ENCODE data around the gene TENM3. TPM values are rescaled to one million over a fixed set of nuclear protein-coding genes. Genes with fewer than 3 reads are reported as not detected.

TENM3 gene
- total RNA-seq, 2 donors from 2014 or later, result not detected

DNA sequence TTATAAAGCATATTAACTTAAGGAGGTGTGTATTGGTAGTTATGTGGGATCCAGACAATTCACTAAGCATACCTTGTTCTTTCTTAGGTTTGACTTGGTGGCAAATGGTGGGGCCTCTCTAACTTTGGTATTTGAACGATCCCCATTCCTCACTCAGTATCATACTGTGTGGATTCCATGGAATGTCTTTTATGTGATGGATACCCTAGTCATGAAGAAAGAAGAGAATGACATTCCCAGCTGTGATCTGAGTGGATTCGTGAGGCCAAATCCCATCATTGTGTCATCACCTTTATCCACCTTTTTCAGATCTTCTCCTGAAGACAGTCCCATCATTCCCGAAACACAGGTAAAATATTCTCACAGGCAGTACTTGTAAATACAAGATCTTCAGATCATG lies 487.6 kb downstream of the TENM3 start:
- ATAC-seq, result no peak
- Mint-ChIP-seq H3K27ac (no peak overlapping the region), H3K4me3 (no peak overlapping the region)

DNA sequence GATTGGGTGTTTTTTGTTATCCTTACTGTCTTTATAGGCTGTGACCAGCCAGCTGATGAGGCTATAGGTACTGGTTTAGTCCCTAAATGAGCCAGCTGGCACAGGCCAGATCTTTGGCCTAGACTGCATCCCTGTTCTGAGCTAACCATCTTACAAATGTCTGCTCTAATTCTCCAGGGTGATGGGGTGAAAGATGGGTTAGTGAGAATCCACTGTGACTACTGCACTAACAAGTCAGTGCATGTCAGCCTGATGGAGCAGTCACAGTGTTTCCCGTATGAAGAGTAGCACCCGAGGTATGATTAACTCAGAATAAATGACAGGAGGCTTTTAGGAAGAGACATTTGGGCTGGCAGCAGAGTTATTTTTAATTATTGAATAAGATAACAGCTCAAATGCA lies 493.0 kb downstream of the TENM3 start:
- H3K9me3 ChIP-seq (ENCODE audit: control insufficient read depth, low read length, poor library complexity, severe bottlenecking), result no peaks in the 10 kb centered on the region
- Mint-ChIP-seq H3K4me3 (no peak overlapping the region), H3K27ac (no peak overlapping the region), H3K4me1 (peaks cover 2% of the 10 kb centered on the region), H3K27me3 (peaks cover 24% of the 10 kb centered on the region), H3K36me3 (ENCODE audit: low read depth) (no peaks in the 10 kb centered on the region)
- ATAC-seq, result no peak
- DNase-seq, result no peak

More for the DNA sequence above, 487.6 kb downstream of the TENM3 start:
- peaks cover 34% of the 10 kb centered on the region for H3K27me3 Mint-ChIP-seq
- no peaks in the 10 kb centered on the region for H3K36me3 Mint-ChIP-seq (ENCODE audit: low read depth)
- H3K4me1 Mint-ChIP-seq, result no peaks in the 10 kb centered on the region
- DNase-seq, result no peak
- H3K9me3 ChIP-seq (ENCODE audit: control insufficient read depth, low read length, poor library complexity, severe bottlenecking), result no peaks in the 10 kb centered on the region

GRCh38 chr4:182738283-182739047 lies 495.3 kb downstream of the TENM3 start:
- H3K4me3 Mint-ChIP-seq, result no peak overlapping the region
- DNase-seq (no peak), ATAC-seq (no peak)
- no peaks in the 10 kb centered on the region for H3K36me3 Mint-ChIP-seq (ENCODE audit: low read depth)
- no peaks in the 10 kb centered on the region for H3K9me3 ChIP-seq (ENCODE audit: control insufficient read depth, low read length, poor library complexity, severe bottlenecking)
- H3K4me1 Mint-ChIP-seq, result peaks cover 2% of the 10 kb centered on the region
- H3K27ac Mint-ChIP-seq, result no peak overlapping the region
- peaks cover 16% of the 10 kb centered on the region for H3K27me3 Mint-ChIP-seq

GRCh38 chr4:182740256-182740655 lies 497.1 kb downstream of the TENM3 start:
- no peak for ATAC-seq
- no peak for DNase-seq
- H3K4me1 Mint-ChIP-seq, result peaks cover 2% of the 10 kb centered on the region
- H3K27me3 Mint-ChIP-seq, result peaks cover 13% of the 10 kb centered on the region
- no peak overlapping the region for H3K27ac Mint-ChIP-seq
- H3K4me3 Mint-ChIP-seq, result no peak overlapping the region
- H3K9me3 ChIP-seq (ENCODE audit: control insufficient read depth, low read length, poor library complexity, severe bottlenecking), result no peaks in the 10 kb centered on the region
- H3K36me3 Mint-ChIP-seq (ENCODE audit: low read depth), result no peaks in the 10 kb centered on the region

GRCh38 chr4:182741054-182741453 lies 497.9 kb downstream of the TENM3 start:
- DNase-seq (no peak), ATAC-seq (no peak)
- no peaks in the 10 kb centered on the region for H3K9me3 ChIP-seq (ENCODE audit: control insufficient read depth, low read length, poor library complexity, severe bottlenecking)
- H3K27me3 Mint-ChIP-seq, result peaks cover 11% of the 10 kb centered on the region
- no peaks in the 10 kb centered on the region for H3K36me3 Mint-ChIP-seq (ENCODE audit: low read depth)
- no peak overlapping the region for H3K4me3 Mint-ChIP-seq
- no peak overlapping the region for H3K27ac Mint-ChIP-seq
- peaks cover 2% of the 10 kb centered on the region for H3K4me1 Mint-ChIP-seq

DNA sequence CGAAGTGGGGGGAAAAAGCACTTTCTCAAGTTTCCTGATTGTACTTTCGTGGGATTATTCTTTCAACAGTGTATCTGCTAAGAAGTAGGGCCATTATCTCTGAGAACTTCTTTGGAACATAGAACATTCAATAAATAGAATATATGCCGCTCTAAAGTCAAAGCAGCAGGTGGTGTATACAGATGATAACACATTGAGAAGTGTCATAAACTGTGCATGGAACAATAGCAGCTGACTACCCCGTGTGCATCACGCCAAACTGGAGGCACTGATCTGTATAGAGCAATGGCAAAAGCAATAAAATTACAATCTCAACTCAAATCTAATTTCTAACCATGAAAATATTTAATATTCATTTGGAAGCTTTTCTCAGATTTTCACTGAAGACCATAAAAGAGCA lies 498.7 kb downstream of the TENM3 start:
- Mint-ChIP-seq H3K4me3 (no peak overlapping the region), H3K36me3 (ENCODE audit: low read depth) (no peaks in the 10 kb centered on the region), H3K27me3 (peaks cover 7% of the 10 kb centered on the region), H3K27ac (no peak overlapping the region), H3K4me1 (peaks cover 2% of the 10 kb centered on the region)
- no peaks in the 10 kb centered on the region for H3K9me3 ChIP-seq (ENCODE audit: control insufficient read depth, low read length, poor library complexity, severe bottlenecking)
- no peak for ATAC-seq
- DNase-seq, result no peak

DNA sequence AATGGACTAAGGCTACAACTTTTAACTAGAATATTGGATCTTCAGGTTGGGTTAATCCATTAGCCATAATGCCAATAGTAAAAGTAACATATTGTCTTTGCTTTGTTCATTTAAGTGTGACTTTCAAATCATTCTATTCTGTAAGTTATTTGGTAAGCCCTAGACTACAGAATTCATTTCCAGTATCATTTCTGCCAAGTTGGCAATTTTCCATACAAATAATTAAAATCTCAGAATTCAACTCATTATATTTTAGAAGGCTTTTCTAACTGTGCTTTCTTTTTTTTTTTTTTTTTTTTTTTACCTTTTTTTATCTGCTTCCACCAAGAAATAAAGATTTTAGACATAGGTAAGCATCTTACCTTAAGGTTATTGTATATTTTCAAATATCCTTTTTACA lies 500.6 kb downstream of the TENM3 start:
- DNase-seq (no peak), ATAC-seq (no peak)
- Mint-ChIP-seq H3K4me3 (no peak overlapping the region), H3K36me3 (ENCODE audit: low read depth) (no peaks in the 10 kb centered on the region), H3K27ac (no peak overlapping the region), H3K27me3 (no peaks in the 10 kb centered on the region), H3K4me1 (peaks cover 5% of the 10 kb centered on the region)
- H3K9me3 ChIP-seq (ENCODE audit: control insufficient read depth, low read length, poor library complexity, severe bottlenecking), result no peaks in the 10 kb centered on the region

DNA sequence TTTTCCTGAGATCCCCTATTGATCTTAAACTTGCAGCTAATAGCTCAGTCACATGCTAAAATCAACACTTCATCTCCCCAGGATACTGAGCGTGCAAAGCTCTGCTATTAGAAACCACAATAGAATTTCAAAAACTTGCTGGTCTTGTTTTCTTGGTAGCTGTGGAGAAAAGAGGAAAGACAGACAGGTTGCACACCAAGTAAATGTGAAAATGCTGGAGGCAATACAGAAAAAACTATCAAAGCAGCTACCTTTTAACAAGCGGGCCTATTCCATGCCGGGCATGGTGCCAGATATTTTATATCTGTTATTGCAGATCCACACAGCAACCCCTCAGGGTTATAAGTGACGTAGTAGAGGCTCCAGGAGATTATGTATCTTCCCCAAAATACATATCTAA lies 502.0 kb downstream of the TENM3 start:
- Mint-ChIP-seq H3K4me3 (no peak overlapping the region), H3K4me1 (peaks cover 6% of the 10 kb centered on the region), H3K36me3 (ENCODE audit: low read depth) (no peaks in the 10 kb centered on the region), H3K27me3 (no peaks in the 10 kb centered on the region), H3K27ac (no peak overlapping the region)
- no peak for DNase-seq
- H3K9me3 ChIP-seq (ENCODE audit: control insufficient read depth, low read length, poor library complexity, severe bottlenecking), result no peaks in the 10 kb centered on the region
- ATAC-seq, result no peak

DNA sequence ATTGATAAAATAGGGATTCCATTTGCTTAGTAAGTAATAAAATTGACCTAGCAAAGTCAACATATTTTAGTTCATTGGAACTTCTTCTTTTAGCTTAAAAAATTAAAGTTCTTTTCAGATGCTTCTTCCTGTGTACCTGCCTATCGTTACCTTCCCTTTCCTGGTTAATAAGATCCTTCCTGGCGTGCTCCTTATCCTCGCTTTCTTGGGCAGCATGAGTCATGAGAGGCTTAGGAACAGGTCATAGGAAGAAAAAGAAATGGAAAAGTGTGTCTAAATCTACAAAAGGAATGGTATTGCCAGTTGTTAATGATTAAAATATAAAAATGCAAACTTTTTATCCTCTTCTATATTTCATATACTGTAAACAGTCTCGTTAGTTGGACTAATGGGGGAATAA lies 503.7 kb downstream of the TENM3 start:
- Mint-ChIP-seq H3K27me3 (no peaks in the 10 kb centered on the region), H3K4me1 (peaks cover 6% of the 10 kb centered on the region), H3K27ac (no peak overlapping the region), H3K4me3 (no peak overlapping the region), H3K36me3 (ENCODE audit: low read depth) (no peaks in the 10 kb centered on the region)
- ATAC-seq (no peak), DNase-seq (no peak)
- no peaks in the 10 kb centered on the region for H3K9me3 ChIP-seq (ENCODE audit: control insufficient read depth, low read length, poor library complexity, severe bottlenecking)

DNA sequence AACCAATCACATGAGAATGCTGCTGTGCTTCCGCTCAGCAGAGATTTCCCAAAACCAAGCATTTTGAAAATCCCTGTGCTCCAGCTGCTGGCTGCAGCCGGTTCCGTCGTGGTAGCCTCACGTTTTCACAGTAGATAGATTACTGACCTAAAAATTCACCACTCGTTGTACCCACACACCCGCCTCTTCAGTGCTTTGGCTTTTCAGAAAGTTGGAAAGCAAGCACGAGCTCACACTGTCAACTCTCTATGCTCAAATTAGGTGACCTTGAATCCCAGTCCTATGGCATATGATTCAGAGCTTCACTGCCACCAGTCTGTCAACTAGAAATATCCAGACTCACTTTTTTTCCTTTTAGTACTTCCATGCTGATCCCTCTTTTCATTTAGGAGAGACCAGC lies 505.1 kb downstream of the TENM3 start:
- peaks cover 6% of the 10 kb centered on the region for H3K4me1 Mint-ChIP-seq
- DNase-seq (no peak), ATAC-seq (no peak)
- no peak overlapping the region for H3K4me3 Mint-ChIP-seq
- H3K27ac Mint-ChIP-seq, result no peak overlapping the region
- no peaks in the 10 kb centered on the region for H3K27me3 Mint-ChIP-seq
- no peaks in the 10 kb centered on the region for H3K9me3 ChIP-seq (ENCODE audit: control insufficient read depth, low read length, poor library complexity, severe bottlenecking)
- H3K36me3 Mint-ChIP-seq (ENCODE audit: low read depth), result no peaks in the 10 kb centered on the region

- ATAC-seq (no peak), DNase-seq (no peak)
- Mint-ChIP-seq H3K27ac (no peak overlapping the region), H3K4me3 (no peak overlapping the region), H3K27me3 (no peaks in the 10 kb centered on the region), H3K36me3 (ENCODE audit: low read depth) (no peaks in the 10 kb centered on the region), H3K4me1 (peaks cover 6% of the 10 kb centered on the region)
- no peaks in the 10 kb centered on the region for H3K9me3 ChIP-seq (ENCODE audit: control insufficient read depth, low read length, poor library complexity, severe bottlenecking)
These were observed 505.7 kb downstream of the TENM3 start for GRCh38 chr4:182748949-182749348.

GRCh38 chr4:182749667-182750167 lies 506.5 kb downstream of the TENM3 start:
- Mint-ChIP-seq H3K4me1 (peaks cover 6% of the 10 kb centered on the region), H3K36me3 (ENCODE audit: low read depth) (no peaks in the 10 kb centered on the region), H3K4me3 (no peak overlapping the region), H3K27me3 (no peaks in the 10 kb centered on the region), H3K27ac (no peak overlapping the region)
- no peaks in the 10 kb centered on the region for H3K9me3 ChIP-seq (ENCODE audit: control insufficient read depth, low read length, poor library complexity, severe bottlenecking)
- ATAC-seq (no peak), DNase-seq (no peak)

DNA sequence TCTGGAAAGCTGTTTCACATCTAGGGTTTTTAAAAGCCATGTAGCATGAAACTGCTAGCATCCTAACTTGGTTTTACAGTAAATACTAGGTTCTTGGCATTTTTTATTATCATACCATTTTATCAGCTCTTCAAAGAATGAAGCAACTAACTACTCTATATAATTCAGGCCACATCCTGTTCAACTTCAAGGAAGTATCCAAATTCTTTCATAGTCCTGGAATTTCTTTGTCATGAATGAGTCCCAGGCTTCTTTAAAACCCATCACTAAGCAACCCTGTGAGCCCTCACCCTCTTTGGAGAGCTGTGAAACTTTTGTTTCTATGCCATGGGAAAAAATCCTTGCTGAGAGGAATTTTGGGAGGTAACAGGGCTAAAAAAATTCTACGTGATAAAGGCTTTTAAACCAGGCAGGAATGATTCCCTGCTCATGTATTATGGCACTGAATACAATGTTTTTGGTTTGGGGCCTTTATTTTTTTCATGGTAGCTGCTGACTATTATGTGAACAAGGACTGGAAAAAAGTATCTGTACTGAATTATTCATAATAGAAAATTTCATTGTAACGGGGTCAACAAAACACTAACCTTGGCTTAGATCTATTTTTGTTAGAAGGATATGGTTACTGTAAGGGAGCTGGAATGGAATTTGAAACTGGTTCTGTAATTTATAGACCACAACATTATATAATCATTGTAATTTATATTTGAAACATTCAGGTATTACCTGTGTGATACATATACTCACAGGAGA lies 509.1 kb downstream of the TENM3 start:
- ATAC-seq (no peak), DNase-seq (no peak)
- H3K36me3 Mint-ChIP-seq (ENCODE audit: low read depth), result no peaks in the 10 kb centered on the region
- H3K27me3 Mint-ChIP-seq, result peaks cover 5% of the 10 kb centered on the region
- H3K27ac Mint-ChIP-seq, result no peak overlapping the region
- H3K4me3 Mint-ChIP-seq, result no peak overlapping the region
- H3K9me3 ChIP-seq (ENCODE audit: control insufficient read depth, low read length, poor library complexity, severe bottlenecking), result no peaks in the 10 kb centered on the region
- H3K4me1 Mint-ChIP-seq, result peaks cover 6% of the 10 kb centered on the region

Measured in T-helper 17 cell (primary cell).